Neuron (in vitro differentiated cells): Measurements from ENCODE around the gene FAM53A.

ENCODE experiments used
- H2AFZ ChIP-seq: one replicate; pipeline ENCODE4 v1.6.1; 2013; ENCODE audit warnings: low read depth, mild to moderate bottlenecking, inconsistent platforms, low read length, moderate library complexity
- H3K27me3 ChIP-seq: one replicate; pipeline ENCODE4 v1.6.1; 2013; ENCODE audit warnings: low read length; ENCODE audit not compliant: insufficient read depth
- H3K36me3 ChIP-seq: one replicate; pipeline ENCODE4 v1.6.1; 2013; ENCODE audit warnings: low read length; ENCODE audit not compliant: insufficient read depth
- H3K4me1 ChIP-seq: one replicate; pipeline ENCODE4 v1.6.1; 2013; ENCODE audit warnings: low read length; ENCODE audit not compliant: insufficient read depth
- H3K4me3 ChIP-seq: 2 replicates; pipeline ENCODE4 v1.5.1; 2013; ENCODE audit warnings: mild to moderate bottlenecking, low read length, moderate library complexity
- H3K9me3 ChIP-seq: one replicate; pipeline ENCODE4 v1.6.1; 2013; ENCODE audit warnings: low read length

FAM53A gene

GRCh38 chr4:1683736-1684505, at the start of gene FAM53A:
FAM53A (minus strand) TSS chr4:1684313; CDS start chr4:1668741, 15,572 bp downstream.
- Histone ChIP-seq H3K9me3 (peaks cover 5% of the 10 kb centered on the region), H3K4me3 (peak within 1 kb of the TSS; percentile 40), H3K4me1 (no peaks in the 10 kb centered on the region), H3K36me3 (no peaks in the 10 kb centered on the region), H3K27me3 (peaks cover 16% of the 10 kb centered on the region), H2AFZ (peak within 1 kb of the TSS; percentile 91)

DNA sequence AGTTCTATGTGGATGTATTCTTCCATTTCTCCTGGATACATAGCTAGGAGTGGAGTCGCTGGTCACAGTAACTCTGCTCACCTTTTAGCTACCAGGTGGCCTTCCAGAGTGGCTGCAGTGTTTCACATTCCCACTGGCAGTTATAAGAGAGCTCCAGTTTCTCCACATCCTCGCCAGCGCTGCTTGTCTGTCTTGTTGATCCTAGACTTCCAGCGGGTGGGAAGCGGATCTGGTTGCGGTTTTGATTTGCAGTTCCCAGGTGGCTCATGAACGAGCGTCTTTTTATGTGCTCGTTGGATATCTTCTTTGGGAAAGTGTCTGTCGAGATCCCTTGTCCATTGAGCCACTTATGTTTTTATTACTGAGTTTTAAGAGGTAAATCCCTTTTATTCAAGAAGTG, 48.8 kb upstream of the FAM53A start:
- Histone ChIP-seq H3K36me3 (peaks cover 80% of the 10 kb centered on the region), H3K4me1 (no peaks in the 10 kb centered on the region), H2AFZ (no peak overlapping the region), H3K4me3 (no peak overlapping the region), H3K9me3 (peaks cover 11% of the 10 kb centered on the region), H3K27me3 (no peaks in the 10 kb centered on the region)

- H3K27me3 ChIP-seq, result no peaks in the 10 kb centered on the region
- H3K4me1 ChIP-seq, result no peaks in the 10 kb centered on the region
- peaks cover 79% of the 10 kb centered on the region for H3K36me3 ChIP-seq
- no peaks in the 10 kb centered on the region for H3K9me3 ChIP-seq
- no peak overlapping the region for H3K4me3 ChIP-seq
- no peak overlapping the region for H2AFZ ChIP-seq
Measured at GRCh38 chr4:1731180-1731579, 47.1 kb upstream of the FAM53A start.

DNA sequence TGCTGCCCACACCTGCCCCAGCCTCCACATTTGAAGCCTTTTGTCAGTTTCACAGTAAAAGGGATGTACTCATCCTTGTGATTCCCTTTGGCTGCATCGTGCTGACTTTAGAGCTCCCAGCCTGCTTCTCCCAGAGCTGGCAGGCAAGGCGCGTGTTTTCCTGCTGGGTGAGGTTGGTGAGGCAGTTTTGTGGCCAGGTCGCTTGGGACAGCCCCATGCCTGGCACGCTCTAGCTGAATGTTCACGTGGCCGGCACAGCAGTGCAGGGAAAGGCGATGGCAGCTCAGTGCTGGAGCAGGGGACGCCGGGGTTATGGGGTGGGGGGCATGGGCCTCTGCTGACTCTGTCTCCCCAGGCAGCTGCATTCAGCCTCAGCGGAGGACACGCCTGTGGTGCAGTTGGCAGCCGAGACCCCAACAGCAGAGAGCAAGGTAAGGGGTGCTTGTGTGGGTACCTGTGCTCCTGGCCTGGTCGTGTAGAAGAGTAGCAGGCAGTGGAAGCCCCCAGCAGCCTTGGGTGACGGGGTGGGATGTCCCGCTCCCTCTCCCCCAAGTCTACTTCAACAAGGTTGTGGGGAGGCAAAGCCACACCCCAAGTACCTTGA, 46.5 kb upstream of the FAM53A start:
- H3K4me1 ChIP-seq, result peaks cover 3% of the 10 kb centered on the region
- no peaks in the 10 kb centered on the region for H3K27me3 ChIP-seq
- H3K9me3 ChIP-seq, result no peaks in the 10 kb centered on the region
- no peak overlapping the region for H2AFZ ChIP-seq
- H3K36me3 ChIP-seq, result peaks cover 80% of the 10 kb centered on the region
- no peak overlapping the region for H3K4me3 ChIP-seq

- peaks cover 78% of the 10 kb centered on the region for H3K36me3 ChIP-seq
- H3K4me1 ChIP-seq, result peaks cover 4% of the 10 kb centered on the region
- H3K9me3 ChIP-seq, result no peaks in the 10 kb centered on the region
- H3K27me3 ChIP-seq, result no peaks in the 10 kb centered on the region
- no peak overlapping the region for H2AFZ ChIP-seq
- H3K4me3 ChIP-seq, result no peak overlapping the region
Measured at GRCh38 chr4:1728061-1728980, 44.2 kb upstream of the FAM53A start.

GRCh38 chr4:1727117-1728031, 43.3 kb upstream of the FAM53A start:
- H2AFZ ChIP-seq, result no peak overlapping the region
- H3K27me3 ChIP-seq, result no peaks in the 10 kb centered on the region
- H3K4me1 ChIP-seq, result peaks cover 14% of the 10 kb centered on the region
- H3K4me3 ChIP-seq, result no peak overlapping the region
- peaks cover 73% of the 10 kb centered on the region for H3K36me3 ChIP-seq
- no peaks in the 10 kb centered on the region for H3K9me3 ChIP-seq

- no peaks in the 10 kb centered on the region for H3K9me3 ChIP-seq
- H3K4me3 ChIP-seq, result no peak overlapping the region
- H3K36me3 ChIP-seq, result peaks cover 64% of the 10 kb centered on the region
- no peaks in the 10 kb centered on the region for H3K27me3 ChIP-seq
- H3K4me1 ChIP-seq, result peaks cover 22% of the 10 kb centered on the region
- H2AFZ ChIP-seq, result no peak overlapping the region
Measured at GRCh38 chr4:1726146-1726934, 42.2 kb upstream of the FAM53A start.

- no peak overlapping the region for H2AFZ ChIP-seq
- H3K27me3 ChIP-seq, result no peaks in the 10 kb centered on the region
- H3K4me3 ChIP-seq, result no peak overlapping the region
- H3K4me1 ChIP-seq, result peaks cover 22% of the 10 kb centered on the region
- H3K9me3 ChIP-seq, result no peaks in the 10 kb centered on the region
- H3K36me3 ChIP-seq, result peaks cover 55% of the 10 kb centered on the region
Measured at GRCh38 chr4:1725521-1725920, 41.4 kb upstream of the FAM53A start.

DNA sequence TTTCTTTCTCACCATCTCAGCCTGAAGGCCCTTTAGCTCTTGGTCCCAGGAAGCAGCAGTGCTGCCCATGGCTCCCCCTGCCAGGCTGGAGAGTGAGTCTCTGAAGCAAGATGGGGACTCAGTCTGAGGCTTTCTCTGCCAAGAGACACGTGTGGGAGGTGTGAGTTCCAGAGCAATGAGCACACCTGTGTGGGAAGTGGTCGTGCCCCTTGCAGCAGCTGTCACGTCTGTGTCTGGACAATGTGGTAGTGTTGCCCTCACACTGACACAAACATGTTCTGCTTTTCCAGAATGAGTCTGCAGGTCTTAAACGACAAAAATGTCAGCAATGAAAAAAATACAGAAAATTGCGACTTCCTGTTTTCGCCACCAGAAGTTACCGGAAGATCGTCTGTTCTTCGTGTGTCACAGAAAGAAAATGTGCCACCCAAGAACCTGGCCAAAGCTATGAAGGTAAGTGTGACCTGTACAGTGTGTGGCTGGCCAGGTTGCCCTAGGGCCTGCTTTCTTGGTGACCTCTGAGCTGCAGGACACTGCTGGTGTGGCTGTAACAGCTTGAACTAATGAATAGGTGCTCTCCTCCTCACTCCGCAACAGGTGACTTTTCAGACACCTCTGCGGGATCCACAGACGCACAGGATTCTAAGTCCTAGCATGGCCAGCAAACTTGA, 39.2 kb upstream of the FAM53A start:
- Histone ChIP-seq H3K4me3 (peak overlapping the region; percentile 85), H2AFZ (no peak overlapping the region), H3K4me1 (peaks cover 31% of the 10 kb centered on the region), H3K36me3 (peaks cover 42% of the 10 kb centered on the region), H3K9me3 (no peaks in the 10 kb centered on the region), H3K27me3 (no peaks in the 10 kb centered on the region)

GRCh38 chr4:1722551-1723118, 38.5 kb upstream of the FAM53A start:
- Histone ChIP-seq H2AFZ (no peak overlapping the region), H3K4me1 (peaks cover 31% of the 10 kb centered on the region), H3K27me3 (no peaks in the 10 kb centered on the region), H3K36me3 (peaks cover 42% of the 10 kb centered on the region), H3K4me3 (peak overlapping the region; percentile 85), H3K9me3 (no peaks in the 10 kb centered on the region)
